Heart left ventricle (tissue), 16 donors: ENCODE data around the gene PTBP3. TPM values are rescaled to one million over a fixed set of nuclear protein-coding genes. Genes with fewer than 3 reads are reported as not detected.

ENCODE experiments used
- ATAC-seq, 4 donors: fragments of 200-7000 bp; cut with Tn5 transposase; one replicate each; pipeline ENCODE4 v1.9.1; 2020 to 2022; ENCODE audit warnings: moderate library complexity in 4 of 4, mild to moderate bottlenecking in 3 of 4, moderate number of reproducible peaks in 1 of 4
- DNase-seq, 5 donors: peaks; one replicate each; pipeline ENCODE4 v3.0.0-alpha.2; 2020
- H3K27ac ChIP-seq, 12 donors: fragments of 200-600 bp; sonication (generic) in 4 of 12; one replicate each; pipeline versions ENCODE4 v1.5.0 to v1.8.0; 2016 to 2022; ENCODE audit warnings: mild to moderate bottlenecking in 2 of 12
- H3K27me3 ChIP-seq, 9 donors: fragments of 200-600 bp; sonication (generic) in 2 of 9; one replicate each; pipeline versions ENCODE4 v1.5.1 to v1.8.0; 2016 to 2022; ENCODE audit warnings: mild to moderate bottlenecking in 3 of 9
- H3K36me3 ChIP-seq, 9 donors: fragments of 200-600 bp; sonication (generic) in 2 of 9; one replicate each; pipeline versions ENCODE4 v1.5.0 to v1.8.0; 2018 to 2022; ENCODE audit warnings: mild to moderate bottlenecking in 2 of 9
- H3K4me1 ChIP-seq, 12 donors: fragments of 200-600 bp; sonication (generic) in 4 of 12; one replicate each; pipeline versions ENCODE4 v1.5.0 to v1.8.0; 2016 to 2022; ENCODE audit warnings: mild to moderate bottlenecking in 3 of 12
- H3K4me3 ChIP-seq, 12 donors: fragments of 200-600 bp; sonication (generic) in 4 of 12; one replicate each; pipeline versions ENCODE4 v1.5.0 to v1.8.0; 2017 to 2022; ENCODE audit warnings: mild to moderate bottlenecking in 9 of 12, moderate library complexity in 4 of 12
- H3K9me3 ChIP-seq, 12 donors: fragments of 200-600 bp; sonication (generic) in 4 of 12; one replicate each; pipeline versions ENCODE4 v1.5.0 to v1.8.0; 2016 to 2022; ENCODE audit warnings: mild to moderate bottlenecking in 1 of 12
- CTCF ChIP-seq, 12 donors: fragments of 200-600 bp; sonication (generic) in 4 of 12; IDR thresholded peaks; one replicate each; pipeline versions ENCODE4 v1.5.0 to v1.8.0; 2018 to 2022; ENCODE audit warnings: antibody characterized with exemption in 12 of 12, mild to moderate bottlenecking in 5 of 12
- POLR2A ChIP-seq, 2 donors: fragments of 450-650 bp; IDR thresholded peaks; one replicate each; pipeline ENCODE4 v1.6.1; 2017; ENCODE audit warnings: antibody characterized with exemption in 2 of 2, mild to moderate bottlenecking in 2 of 2, moderate library complexity in 2 of 2
- WGBS, 4 donors: extraction: QIAGEN DNeasy Blood & Tissue Kit in 2 of 4; methylation state at CpG; one replicate each; pipeline versions ENCODE4 v1.1.5 to v1.1.7; 2013 to 2018; 5-methylcytosine and 5-hydroxymethylcytosine counted together
- intact Hi-C, 10 donors: fragments of 100-400 bp; cut with DNase I; formaldehyde crosslinking; loops; one replicate each; pipeline versions ENCODE4 v1.11.1 to v1.14.2; 2022
- polyA plus RNA-seq, 2 donors: library from polyadenylated mRNA; stranded (reverse); fragments of 200-250 nt; gene quantifications; one replicate each; pipeline ENCODE4 v1.2.3, GENCODE V29; 2013
- total RNA-seq, 9 donors: library from RNA; depleted of rRNA in 2 of 9; stranded (reverse); fragments of >200 nt in 2 of 9; fragmentation: NEBNext Ultra II Directional in 3 of 9; extraction: Animal tissue kit (Norgen Biotek cat#: 25700) in 3 of 9; gene quantifications; one replicate each; pipeline versions ENCODE4 v1.1.0 to v1.2.4, GENCODE V29; 2016 to 2023
- donor health status: ischemic (EF 13 %, LVEDD 7.1; RV severe dilation, severe dysfunction).
- donor health status: healthy with polysubstance abuse.
- donor health status: DM: no; HTN: yes; CAD: no.
- donor health status: DM: no; HTN: no; CAD: no.
- donor health status: ischemic (EF 25% LVEDD 6.9; RV normal size, moderate dysfunction).
- donor health status: ischemic (EF 25% LVEDD 5.7; RV mildly dilated, moderate dysfunction).
- donor health status: healthy.
- donor health status: DM: yes; HTN: yes; CAD: no.
- donor health status: ischemic (EF 35%, LVEDD 5.7; RV mildly dilated, moderate dysfunction).
- donor health status: nonischemic (EF 11% LVEDD 7.7; RV severe dilation, severe dysfunction).
- donor health status: DM: yes; HTN: yes; CAD: no.
- donor health status: PGD.
- donor health status: ischemic (EF 29% LVEDD 5.4; RV normal size, mild dysfunction).
- donor health status: nonischemic (EF 23%, LVEDD 6.1; RV moderate dilation, normal function).

Gene PTBP3
- total and polyA plus RNA-seq, 11 donors = 2.8 to 49.0 (median 13.7) TPM

- no peaks in the 10 kb centered on the region for H3K36me3 ChIP-seq
Measured at GRCh38 chr9:112332214-112332613, 1.2 kb downstream of the PTBP3 start.

GRCh38 chr9:112331674-112331952 is 1.8 kb downstream of the PTBP3 start:
- intact Hi-C loops = loop anchor here in 8 of 10 donors (5.0 to 10.0 kb wide), 9 partner anchors 51 to 437 kb away; partner anchors contain the start of genes UGCG (in 5 of the 8), SUSD1 (in 2 of the 8), HSDL2 (in 1 of the 8) and INIP (in 1 of the 8)
- Histone ChIP-seq H3K4me1 (peaks cover 0 to 61% (median 14%) of the 10 kb centered on the region in 12 donors), H3K4me3 (peak overlapping the region in 9 of 12 donors; percentile 4 to 100 (median 84)), H3K27me3 (no peaks in the 10 kb centered on the region), H3K36me3 (no peaks in the 10 kb centered on the region), H3K27ac (peak overlapping the region in 2 of 12 donors; percentile 32 to 99), H3K9me3 (no peaks in the 10 kb centered on the region)
- WGBS, 4 donors = 75 to 79% (median 78%) methylated on average over 4 of the region's 4 CpGs
- TF ChIP-seq POLR2A (IDR thresholded peaks at IDR 0.05) (no peak), CTCF (IDR thresholded peaks at IDR 0.05) (no peak)
- DNase-seq (no peak), ATAC-seq (no peak)

More at GRCh38 chr9:112332214-112332613, 1.2 kb downstream of the PTBP3 start:
- TF ChIP-seq POLR2A (IDR thresholded peaks at IDR 0.05) (no peak), CTCF (IDR thresholded peaks at IDR 0.05) (no peak)
- H3K9me3 ChIP-seq = no peaks in the 10 kb centered on the region
- DNase-seq (no peak), ATAC-seq (no peak)
- H3K4me3 ChIP-seq = peak overlapping the region; percentile 71 to 100 (median 86)
- peaks cover 0 to 56% (median 14%) of the 10 kb centered on the region in 12 donors for H3K4me1 ChIP-seq
- intact Hi-C loops = loop anchor here in 9 of 10 donors (1.0 to 10.0 kb wide), 12 partner anchors 47 to 437 kb away; partner anchors contain the start of genes UGCG (in 6 of the 9), SUSD1 (in 2 of the 9), HSDL2 (in 1 of the 9) and INIP (in 1 of the 9)
- H3K27ac ChIP-seq = peak overlapping the region; percentile 92 to 100 (median 98)
- 13 to 17% (median 14%) methylated on average over 4 of the region's 4 CpGs for WGBS, 4 donors
- H3K27me3 ChIP-seq = no peaks in the 10 kb centered on the region

DNA sequence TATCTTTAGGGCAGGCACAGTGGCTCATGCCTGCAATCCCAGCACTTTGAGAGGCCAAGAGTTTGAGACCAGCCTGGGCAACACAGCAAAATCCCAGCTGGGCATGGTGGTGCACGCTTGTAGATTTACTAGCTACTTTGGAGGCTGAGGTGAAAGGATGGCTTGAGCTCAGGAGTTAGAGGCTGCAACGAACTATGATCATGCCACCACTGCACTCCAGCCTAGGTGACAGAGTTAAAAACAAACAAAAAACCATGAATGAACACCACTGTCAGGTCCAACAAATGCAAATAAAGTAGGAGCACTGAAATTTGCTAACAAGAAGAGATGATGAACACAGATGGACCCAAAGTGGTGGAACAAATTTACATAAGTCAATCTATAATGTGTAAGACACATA is 4.9 kb downstream of the PTBP3 start:
- Histone ChIP-seq H3K27me3 (no peaks in the 10 kb centered on the region), H3K4me3 (no peak overlapping the region), H3K27ac (no peak overlapping the region), H3K4me1 (peaks cover 0 to 58% (median 14%) of the 10 kb centered on the region in 12 donors), H3K9me3 (peaks cover 0 to 11% (median under 1%) of the 10 kb centered on the region in 12 donors), H3K36me3 (no peaks in the 10 kb centered on the region)
- WGBS, 4 donors = 91 to 96% (median 94%) methylated on average over 2 of the region's 2 CpGs
- ATAC-seq (no peak), DNase-seq (no peak)
- intact Hi-C loops = loop anchor here in 2 of 10 donors (10.0 kb wide), 2 partner anchors 64 to 154 kb away; partner anchors contain the start of gene SUSD1 (in 1 of the 2)
- TF ChIP-seq POLR2A (IDR thresholded peaks at IDR 0.05) (no peak), CTCF (IDR thresholded peaks at IDR 0.05) (no peak)

DNA sequence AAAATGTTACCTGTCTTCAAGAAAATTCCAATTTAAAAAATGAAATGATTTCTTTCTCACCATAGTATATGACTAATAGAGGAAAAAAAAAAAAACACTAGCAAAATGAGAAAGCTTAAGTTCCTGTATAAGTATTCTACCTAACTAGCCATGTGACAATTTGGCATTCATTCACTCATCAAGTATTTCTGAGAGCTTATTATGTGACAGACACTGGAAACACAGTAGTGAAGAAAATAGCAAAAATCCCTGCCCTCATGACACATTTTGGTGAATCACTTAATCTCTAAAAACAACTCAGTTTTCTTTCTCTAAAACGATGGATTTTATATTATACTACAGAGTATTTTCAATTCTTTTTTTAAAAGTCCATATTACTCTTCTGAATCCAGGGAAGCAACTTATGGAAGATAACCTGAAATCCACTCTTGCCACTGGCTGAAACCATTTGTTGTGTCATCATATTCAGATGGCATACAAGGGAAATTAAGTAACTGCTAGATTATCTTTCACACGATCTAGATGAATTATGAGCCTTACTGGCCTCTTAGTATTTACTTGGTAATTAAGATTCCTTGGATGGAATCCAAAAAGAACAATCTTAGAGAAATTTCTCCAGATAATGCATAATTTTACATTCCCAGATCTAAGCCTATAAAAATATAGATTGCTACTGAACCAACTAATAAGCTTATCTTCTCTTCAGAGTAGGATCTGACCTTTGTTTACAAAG is 5.5 kb downstream of the PTBP3 start:
- peaks cover 0 to 58% (median 14%) of the 10 kb centered on the region in 12 donors for H3K4me1 ChIP-seq
- H3K27me3 ChIP-seq = no peaks in the 10 kb centered on the region
- intact Hi-C loops = loop anchor here in 2 of 10 donors (10.0 kb wide), 2 partner anchors 63 to 153 kb away; partner anchors contain the start of gene SUSD1 (in 1 of the 2)
- ATAC-seq (no peak), DNase-seq (no peak)
- WGBS, 4 donors = 55 to 71% (median 57%) methylated on average over 2 of the region's 2 CpGs
- no peak overlapping the region for H3K27ac ChIP-seq
- peaks cover 0 to 18% (median 3%) of the 10 kb centered on the region in 12 donors for H3K9me3 ChIP-seq
- peaks cover 0 to 3% (median 0%) of the 10 kb centered on the region in 9 donors for H3K36me3 ChIP-seq
- TF ChIP-seq CTCF (IDR thresholded peaks at IDR 0.05) (no peak), POLR2A (IDR thresholded peaks at IDR 0.05) (no peak)
- H3K4me3 ChIP-seq = no peak overlapping the region
